GM18873 (cell line): ENCODE measurements around the gene UFL1.
"Not testable (repeated sequence)": the region's sequence is repeated elsewhere in the genome, so short reads cannot be mapped to it uniquely, and the experiment has no call there.

Experiments used
- ATAC-seq: cut with Tn5 transposase; IDR thresholded peaks from one replicate; pipeline ENCODE4 v1.9.1; 2021; ENCODE audit warnings: mild to moderate bottlenecking, moderate library complexity, moderate number of reproducible peaks; ENCODE audit not compliant: unreplicated experiment, low FRiP score

UFL1 gene

DNA sequence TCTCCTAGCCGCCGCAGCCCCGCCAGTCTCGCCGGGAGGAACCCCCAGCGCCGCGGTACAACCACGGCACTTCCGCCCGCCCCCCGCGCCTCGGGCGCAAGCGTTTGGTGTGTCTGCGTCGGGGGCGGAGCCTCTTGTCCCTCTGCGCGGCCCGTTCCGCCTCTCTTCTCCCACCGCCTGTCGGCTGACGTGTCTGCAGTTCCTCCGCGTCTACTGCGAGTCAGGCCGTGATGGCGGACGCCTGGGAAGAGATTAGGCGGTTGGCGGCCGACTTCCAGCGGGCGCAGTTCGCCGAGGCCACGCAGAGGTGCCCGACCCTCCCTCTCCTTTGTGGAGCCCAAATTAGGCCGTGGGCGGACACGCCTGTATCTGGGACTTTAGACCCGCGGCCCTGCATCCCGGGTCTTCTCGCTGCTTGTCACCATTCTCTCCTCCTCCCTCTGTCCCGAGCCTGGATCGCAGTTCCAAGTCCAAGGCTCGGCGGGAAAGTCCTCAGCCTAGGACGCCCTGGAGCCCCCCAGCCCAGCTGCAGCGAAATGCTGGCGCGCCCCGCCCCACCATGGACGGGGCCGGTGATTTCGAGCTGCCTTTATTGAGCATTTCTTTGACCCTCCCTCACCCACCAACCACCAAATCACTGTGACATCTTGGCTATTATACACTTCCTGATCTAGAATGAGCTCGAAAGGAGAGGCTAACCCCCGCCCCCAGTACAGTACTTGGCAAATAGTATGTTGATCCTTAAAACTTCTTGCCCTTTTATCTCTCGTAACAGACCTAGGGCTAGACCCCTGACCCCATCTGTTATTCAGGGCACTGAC, at the start of gene UFL1:
UFL1 (plus strand) TSS at position 163 of the 821 bp plus-strand sequence; CDS start at position 231, 68 bp downstream.
- peak; percentile 96 for ATAC-seq

DNA sequence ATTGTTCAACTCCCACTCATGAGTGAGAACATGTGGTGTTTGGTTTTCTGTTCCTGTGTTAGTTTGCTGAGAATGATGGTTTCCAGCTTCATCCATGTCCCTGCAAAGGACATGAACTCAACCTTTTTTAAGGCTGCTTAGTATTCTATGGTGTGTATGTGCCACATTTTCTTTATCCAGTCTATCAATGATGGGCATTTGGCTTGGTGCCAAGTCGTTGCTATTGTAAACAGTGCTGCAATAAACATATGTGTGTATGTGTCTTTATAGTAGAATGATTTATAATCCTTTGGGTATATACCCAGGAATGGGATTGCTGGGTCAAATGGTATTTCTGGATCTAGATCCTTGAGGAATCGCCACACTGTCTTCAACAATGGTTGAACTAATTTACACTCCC, 49.3 kb upstream of the UFL1 start:
- not testable (repeated sequence) for ATAC-seq

GRCh38 chr6:96478695-96479094, 42.9 kb upstream of the UFL1 start:
- ATAC-seq: no peak

GRCh38 chr6:96491926-96492325, 29.7 kb upstream of the UFL1 start:
- ATAC-seq: no peak

DNA sequence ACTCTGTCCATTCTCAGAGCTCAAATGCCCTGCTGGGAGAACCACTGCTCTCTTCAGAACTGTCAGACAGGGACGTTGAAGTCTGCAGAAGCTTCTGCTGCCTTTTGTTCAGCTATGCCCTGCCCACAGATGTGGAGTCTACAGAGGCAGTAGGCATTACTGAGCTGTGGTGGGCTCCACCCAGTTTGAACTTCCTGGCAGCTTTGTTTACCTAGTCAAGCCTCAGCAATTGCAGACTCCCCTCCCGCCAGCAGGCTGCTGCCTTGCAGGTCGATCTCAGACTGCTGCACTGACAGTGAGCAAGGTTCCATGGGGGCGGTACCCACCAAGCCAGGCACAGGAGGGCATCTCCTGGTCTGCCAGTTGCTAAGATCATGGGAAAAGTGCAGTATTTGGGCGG, 21.8 kb upstream of the UFL1 start:
- no peak for ATAC-seq

- no peak for ATAC-seq
Measured at GRCh38 chr6:96502915-96503314, 18.7 kb upstream of the UFL1 start.

- no peak for ATAC-seq
Measured at GRCh38 chr6:96505363-96505762, 16.2 kb upstream of the UFL1 start.

- ATAC-seq: no peak
Measured at GRCh38 chr6:96509281-96509680, 12.3 kb upstream of the UFL1 start.

DNA sequence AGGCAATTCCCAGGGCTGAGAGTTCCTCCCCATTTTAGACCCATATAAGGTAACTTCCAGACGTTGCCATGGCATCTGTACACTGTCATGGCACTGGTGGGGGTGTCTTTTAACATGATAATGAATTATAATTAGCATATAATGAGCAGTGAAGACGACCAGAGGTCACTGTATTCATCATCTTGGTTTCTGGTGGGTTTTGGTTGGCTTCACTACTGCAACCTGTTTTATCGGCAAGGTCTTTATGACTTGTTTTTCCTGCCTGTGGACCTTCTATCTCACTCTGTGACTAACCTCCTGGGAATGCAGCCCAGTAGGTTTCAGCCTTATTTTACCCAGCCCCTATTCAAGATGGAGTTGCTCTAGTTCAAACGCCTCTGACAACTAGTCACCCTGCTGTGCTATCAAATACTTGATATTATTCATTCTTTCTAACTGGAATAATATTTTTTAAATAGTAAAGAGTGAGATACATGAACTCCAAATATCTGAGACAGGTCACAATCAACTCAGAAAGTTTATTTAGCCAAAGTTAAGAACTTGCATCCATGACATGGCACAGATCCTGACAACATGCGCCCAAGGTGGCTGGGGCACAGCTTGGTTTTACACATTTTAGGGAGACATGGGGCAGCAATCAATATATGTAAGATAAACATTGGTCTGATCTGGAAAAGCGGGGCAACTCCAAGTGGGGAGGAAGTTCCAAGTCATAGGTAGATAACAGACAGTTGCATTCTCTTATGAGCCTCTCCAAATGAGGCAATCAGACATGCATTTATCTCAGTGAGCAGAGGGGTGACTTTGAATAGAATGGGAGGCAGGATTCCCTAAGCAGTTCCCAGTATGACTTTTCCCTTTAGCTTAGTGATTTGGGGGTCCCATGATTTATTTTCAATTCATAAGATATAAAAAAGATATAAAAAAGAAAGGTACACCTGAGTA, 1.2 kb upstream of the UFL1 start:
- no peak for ATAC-seq

- ATAC-seq: peak; percentile 14
Measured at GRCh38 chr6:96521306-96521643, 331 bp upstream of the UFL1 start.

- peak; percentile 25 for ATAC-seq
Measured at GRCh38 chr6:96522465-96523009, 931 bp downstream of the UFL1 start.

- no peak for ATAC-seq
Measured at GRCh38 chr6:96528193-96528592, 6.6 kb downstream of the UFL1 start.

DNA sequence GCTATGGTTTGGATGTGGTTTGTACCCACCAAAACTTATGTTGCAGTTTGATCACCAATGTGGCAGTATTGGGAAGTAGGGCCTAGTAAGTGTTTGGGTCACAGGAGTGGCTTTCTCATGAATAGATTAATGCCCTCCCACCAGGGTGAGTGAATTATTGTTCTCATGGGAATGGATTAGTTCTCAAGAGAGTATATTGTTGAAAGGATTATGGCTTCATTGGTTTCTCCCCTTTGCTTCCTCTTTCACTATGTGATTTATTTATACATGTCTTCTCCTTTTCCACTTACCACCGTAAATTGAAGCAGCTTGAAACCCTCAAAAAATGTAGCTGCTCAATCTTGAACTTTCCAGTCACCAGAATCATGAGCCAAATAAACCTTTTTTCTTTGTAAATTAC, 10.8 kb downstream of the UFL1 start:
- ATAC-seq: no peak

DNA sequence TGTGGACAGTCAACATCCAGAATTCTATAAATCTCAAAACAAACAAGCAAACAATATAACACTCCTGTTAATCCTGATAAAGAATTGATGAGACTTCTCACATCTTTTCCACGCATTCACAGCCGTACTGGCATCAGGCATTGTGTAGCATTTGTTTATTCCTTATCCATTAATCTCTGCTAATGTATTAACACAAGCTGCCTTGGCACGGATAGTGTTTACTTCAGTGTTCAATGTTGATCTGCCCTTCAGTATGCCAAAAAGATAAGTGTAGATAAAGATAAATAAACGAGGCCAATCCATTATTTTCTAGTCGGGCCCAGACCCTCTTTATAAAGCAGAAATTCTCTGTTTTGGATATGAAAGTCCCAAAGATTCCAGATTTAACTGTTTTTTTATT, 16.1 kb downstream of the UFL1 start:
- ATAC-seq: no peak

- ATAC-seq: no peak
Measured at GRCh38 chr6:96542702-96543101, 21.1 kb downstream of the UFL1 start.

GRCh38 chr6:96545882-96546281, 24.3 kb downstream of the UFL1 start:
- no peak for ATAC-seq

DNA sequence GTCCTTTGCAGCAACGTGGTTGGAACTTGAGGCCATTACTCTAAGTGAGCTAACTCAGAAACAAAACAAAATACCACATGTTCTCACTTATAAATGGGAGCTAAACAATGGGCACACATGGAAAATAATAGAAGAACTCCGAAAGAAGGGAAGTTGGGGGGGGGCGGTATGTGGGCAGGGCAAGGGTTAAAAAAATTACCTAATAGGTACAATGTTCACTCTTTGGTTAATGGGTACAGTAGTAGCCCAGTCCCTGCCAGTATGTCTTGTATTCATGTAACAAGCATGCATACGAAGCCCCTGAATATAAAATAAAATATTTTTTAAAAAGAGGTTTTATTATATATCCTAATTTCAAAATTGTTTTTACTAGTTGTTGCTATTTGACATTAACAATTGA, 26.0 kb downstream of the UFL1 start:
- ATAC-seq: no peak

- no peak for ATAC-seq
Measured at GRCh38 chr6:96554558-96554957, 33.0 kb downstream of the UFL1 start.

GRCh38 chr6:96559740-96560139, 38.1 kb downstream of the UFL1 start:
- not testable (repeated sequence) for ATAC-seq

DNA sequence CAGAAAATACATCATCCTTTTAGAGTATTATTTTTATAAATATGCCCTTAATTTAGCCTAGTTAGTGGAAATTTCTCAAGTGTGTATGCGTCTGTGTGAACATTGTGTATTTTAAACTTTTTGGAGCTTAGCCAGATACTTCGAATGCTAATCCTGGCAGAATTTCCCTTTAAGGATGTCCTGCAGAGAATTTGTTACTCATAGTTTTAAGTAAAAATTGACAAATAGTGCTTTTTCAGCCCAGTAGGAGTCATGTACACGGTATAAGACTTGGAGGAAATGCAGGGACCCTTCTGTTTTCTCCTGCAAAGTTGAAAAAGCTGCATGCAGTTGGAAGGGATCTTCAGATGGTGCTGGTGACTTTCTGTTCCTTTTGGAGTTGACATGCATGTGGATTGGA, 41.3 kb downstream of the UFL1 start, which contains the start of gene FHL5:
FHL5 (plus strand) TSS at position 243 of the 400 bp plus-strand sequence. CDS start 40,486 bp downstream, outside the sequence.
- no peak for ATAC-seq

- peak; percentile 62 for ATAC-seq
Measured at GRCh38 chr6:96563853-96564252, 42.2 kb downstream of the UFL1 start.
